ENCODE results near the gene CFAP141. TPM values are rescaled to one million over a fixed set of nuclear protein-coding genes. Genes with fewer than 3 reads are reported as not detected.
A peak's percentile ranks its signal among the peaks of the same experiment; 100 is the strongest.

CFAP141 gene
- total RNA-seq, 1 donor from 2014 or later: not detected

DNA sequence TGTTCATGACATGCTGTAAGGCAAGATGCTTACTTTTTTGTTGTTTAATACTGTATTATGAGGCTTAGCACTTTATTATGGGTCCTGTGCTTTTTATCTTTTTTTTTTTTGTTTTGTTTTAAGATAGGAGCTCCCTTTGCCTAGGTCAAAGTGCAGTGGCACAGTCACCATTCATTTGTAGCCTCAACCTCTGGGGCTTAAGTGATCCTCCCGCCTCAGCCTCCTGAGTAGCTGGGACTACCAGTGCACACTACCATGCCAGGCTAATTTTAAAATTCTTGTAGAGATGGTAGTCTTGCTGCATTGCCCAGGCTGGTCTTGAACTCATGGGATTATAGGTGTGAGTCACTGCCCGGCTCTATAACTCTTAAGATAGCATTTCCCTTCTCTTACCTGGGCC is 19.2 kb upstream of the CFAP141 start:
- no peak overlapping the region for H2AFZ ChIP-seq (replicated peaks)
- peaks cover 2% of the 10 kb centered on the region for H3K27me3 Mint-ChIP-seq (ENCODE audit: insufficient read depth, low read depth)
- H4K20me1 ChIP-seq (ENCODE audit: low read depth): peaks cover 74% of the 10 kb centered on the region
- H3K36me3 Mint-ChIP-seq: peaks cover 33% of the 10 kb centered on the region
- H3K9me3 ChIP-seq (ENCODE audit: low read depth): no peaks in the 10 kb centered on the region
- H3K4me3 Mint-ChIP-seq: no peak overlapping the region
- peaks cover under 1% of the 10 kb centered on the region for H3F3A ChIP-seq (ENCODE audit: low read depth)
- no peak for TF ChIP-seq EZH2phosphoT487 (IDR thresholded peaks at IDR 0.05)
- TF ChIP-seq, protein P1, sequence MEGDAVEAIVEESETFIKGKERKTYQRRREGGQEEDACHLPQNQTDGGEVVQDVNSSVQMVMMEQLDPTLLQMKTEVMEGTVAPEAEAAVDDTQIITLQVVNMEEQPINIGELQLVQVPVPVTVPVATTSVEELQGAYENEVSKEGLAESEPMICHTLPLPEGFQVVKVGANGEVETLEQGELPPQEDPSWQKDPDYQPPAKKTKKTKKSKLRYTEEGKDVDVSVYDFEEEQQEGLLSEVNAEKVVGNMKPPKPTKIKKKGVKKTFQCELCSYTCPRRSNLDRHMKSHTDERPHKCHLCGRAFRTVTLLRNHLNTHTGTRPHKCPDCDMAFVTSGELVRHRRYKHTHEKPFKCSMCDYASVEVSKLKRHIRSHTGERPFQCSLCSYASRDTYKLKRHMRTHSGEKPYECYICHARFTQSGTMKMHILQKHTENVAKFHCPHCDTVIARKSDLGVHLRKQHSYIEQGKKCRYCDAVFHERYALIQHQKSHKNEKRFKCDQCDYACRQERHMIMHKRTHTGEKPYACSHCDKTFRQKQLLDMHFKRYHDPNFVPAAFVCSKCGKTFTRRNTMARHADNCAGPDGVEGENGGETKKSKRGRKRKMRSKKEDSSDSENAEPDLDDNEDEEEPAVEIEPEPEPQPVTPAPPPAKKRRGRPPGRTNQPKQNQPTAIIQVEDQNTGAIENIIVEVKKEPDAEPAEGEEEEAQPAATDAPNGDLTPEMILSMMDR (IDR thresholded peaks at IDR 0.05): no peak
- TF ChIP-seq EZH2 (IDR thresholded peaks at IDR 0.05): no peak
- H3K4me1 Mint-ChIP-seq: peaks cover 16% of the 10 kb centered on the region
- no peak overlapping the region for H3K27ac ChIP-seq
- peaks cover 96% of the 10 kb centered on the region for H3K79me2 ChIP-seq (ENCODE audit: low read depth)
- no peak overlapping the region for H3K9ac ChIP-seq
- no peak overlapping the region for H3K4me2 ChIP-seq
- DNase-seq (ENCODE audit: low spot score): no peak
- peaks cover 14% of the 10 kb centered on the region for H3K4me1 ChIP-seq
- H3K4me3 ChIP-seq: no peak overlapping the region
- H3K27me3 ChIP-seq: no peaks in the 10 kb centered on the region
- peaks cover 15% of the 10 kb centered on the region for H3K36me3 ChIP-seq
- no peaks in the 10 kb centered on the region for H3K9me3 Mint-ChIP-seq
- no peak overlapping the region for H3K27ac Mint-ChIP-seq

DNA sequence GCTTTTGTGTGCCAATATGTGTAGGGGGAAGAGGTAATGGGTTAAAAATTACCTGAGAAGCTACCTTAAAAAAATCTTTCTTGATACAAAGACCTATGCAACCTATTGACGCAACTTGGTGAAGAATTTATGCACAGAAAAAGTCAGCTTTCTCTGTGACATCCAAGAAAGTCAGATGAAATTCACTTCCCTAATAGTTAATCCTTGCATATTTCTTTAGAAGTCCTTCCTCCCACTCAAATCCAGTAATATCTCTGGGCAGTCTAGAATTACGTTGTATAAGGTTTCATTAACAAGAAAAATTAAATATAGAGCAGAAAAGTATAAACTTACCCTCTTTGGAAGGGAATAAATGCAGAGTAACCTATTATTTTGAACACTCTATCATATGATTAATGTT is 17.5 kb upstream of the CFAP141 start:
- no peak overlapping the region for H3K9ac ChIP-seq
- no peak overlapping the region for H2AFZ ChIP-seq (replicated peaks)
- peaks cover 22% of the 10 kb centered on the region for H3K4me1 ChIP-seq
- peaks cover 2% of the 10 kb centered on the region for H3K27me3 Mint-ChIP-seq (ENCODE audit: insufficient read depth, low read depth)
- H3K4me3 ChIP-seq: no peak overlapping the region
- no peak overlapping the region for H3K27ac ChIP-seq
- H3K36me3 Mint-ChIP-seq: peaks cover 34% of the 10 kb centered on the region
- H3K4me1 Mint-ChIP-seq: peaks cover 26% of the 10 kb centered on the region
- H3K79me2 ChIP-seq (ENCODE audit: low read depth): peaks cover 96% of the 10 kb centered on the region
- H3K27me3 ChIP-seq: no peaks in the 10 kb centered on the region
- no peak for DNase-seq (ENCODE audit: low spot score)
- TF ChIP-seq, protein P1 (IDR thresholded peaks at IDR 0.05): no peak
- TF ChIP-seq EZH2 (IDR thresholded peaks at IDR 0.05): no peak
- no peak for TF ChIP-seq EZH2phosphoT487 (IDR thresholded peaks at IDR 0.05)
- H3F3A ChIP-seq (ENCODE audit: low read depth): peaks cover 6% of the 10 kb centered on the region
- H3K27ac Mint-ChIP-seq: no peak overlapping the region
- H3K4me2 ChIP-seq: peak overlapping the region; percentile 88
- H3K9me3 ChIP-seq (ENCODE audit: low read depth): no peaks in the 10 kb centered on the region
- H4K20me1 ChIP-seq (ENCODE audit: low read depth): peaks cover 63% of the 10 kb centered on the region
- no peak overlapping the region for H3K4me3 Mint-ChIP-seq
- H3K36me3 ChIP-seq: peaks cover 13% of the 10 kb centered on the region
- no peaks in the 10 kb centered on the region for H3K9me3 Mint-ChIP-seq

DNA sequence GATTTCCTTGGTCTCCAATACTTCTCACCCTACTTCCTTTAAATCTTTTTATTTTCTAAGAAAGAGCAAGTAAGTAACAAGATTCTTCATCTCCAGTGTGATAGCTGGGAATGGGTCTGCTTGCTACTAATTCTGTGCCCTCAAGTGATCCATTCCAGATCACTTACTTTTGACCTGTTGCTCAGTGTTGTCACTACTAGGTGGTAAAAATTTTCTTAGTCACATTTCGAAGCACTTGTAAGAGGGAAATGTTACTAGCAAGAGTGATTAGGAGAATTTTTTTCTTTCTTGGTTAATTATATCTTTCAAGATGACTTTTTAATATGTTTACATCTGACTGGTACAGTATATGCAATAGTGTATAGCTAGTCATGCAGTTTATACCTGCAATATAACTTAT is 16.8 kb upstream of the CFAP141 start:
- no peaks in the 10 kb centered on the region for H3K9me3 Mint-ChIP-seq
- H3K4me1 ChIP-seq: peaks cover 29% of the 10 kb centered on the region
- peaks cover 6% of the 10 kb centered on the region for H3F3A ChIP-seq (ENCODE audit: low read depth)
- H3K4me3 Mint-ChIP-seq: peak overlapping the region; percentile 69
- no peaks in the 10 kb centered on the region for H3K27me3 ChIP-seq
- peaks cover 96% of the 10 kb centered on the region for H3K79me2 ChIP-seq (ENCODE audit: low read depth)
- peak overlapping the region; percentile 88 for H3K4me2 ChIP-seq
- H3K9ac ChIP-seq: no peak overlapping the region
- H3K4me1 Mint-ChIP-seq: peaks cover 33% of the 10 kb centered on the region
- H3K36me3 ChIP-seq: peaks cover 20% of the 10 kb centered on the region
- DNase-seq (ENCODE audit: low spot score): no peak
- H3K4me3 ChIP-seq: peak overlapping the region; percentile 84
- H2AFZ ChIP-seq (replicated peaks): no peak overlapping the region
- H3K27ac Mint-ChIP-seq: no peak overlapping the region
- H3K36me3 Mint-ChIP-seq: peaks cover 36% of the 10 kb centered on the region
- H3K27me3 Mint-ChIP-seq (ENCODE audit: insufficient read depth, low read depth): peaks cover 2% of the 10 kb centered on the region
- no peak for TF ChIP-seq EZH2 (IDR thresholded peaks at IDR 0.05)
- no peak for TF ChIP-seq EZH2phosphoT487 (IDR thresholded peaks at IDR 0.05)
- TF ChIP-seq, protein P1 (IDR thresholded peaks at IDR 0.05): no peak
- no peaks in the 10 kb centered on the region for H3K9me3 ChIP-seq (ENCODE audit: low read depth)
- peaks cover 56% of the 10 kb centered on the region for H4K20me1 ChIP-seq (ENCODE audit: low read depth)
- H3K27ac ChIP-seq: no peak overlapping the region
